HepG2 (cell line): Measurements from ENCODE around the gene CHST13.

Experiments used
- CBX1 ChIP-seq: IDR thresholded peaks from one replicate; pipeline ENCODE4 v1.6.1; 2016; ENCODE audit warnings: antibody characterized with exemption, low read depth
- CREBL2 ChIP-seq: sonication (generic); formaldehyde crosslinking; IDR thresholded peaks from 2 replicates; pipeline ENCODE4 v1.8.1; 2023; ENCODE audit warnings: missing genetic modification reagents, mild to moderate bottlenecking, borderline replicate concordance
- GABPA ChIP-seq, 2 experiments: IDR thresholded peaks; 2 replicates each; pipeline ENCODE4 v1.6.1; 2011 to 2016; ENCODE audit warnings: low read depth in 2 of 2, low read length in 1 of 2, missing biosample characterization in 1 of 2, missing genetic modification characterization in 1 of 2
- HDAC6 ChIP-seq: fragments of 200-600 bp; sonication (generic); IDR thresholded peaks from 2 replicates; pipeline ENCODE4 v1.7.0; 2017; ENCODE audit warnings: mild to moderate bottlenecking, antibody characterized with exemption, low read length, low read depth
- NFE2L1 ChIP-seq: sonication (generic); formaldehyde crosslinking; IDR thresholded peaks from 2 replicates; pipeline ENCODE4 v1.4.0; 2020; ENCODE audit warnings: missing genetic modification reagents, mild to moderate bottlenecking, borderline replicate concordance
- POLR2A ChIP-seq, 2 experiments: IDR thresholded peaks; 2 replicates each; pipeline ENCODE4 v1.6.1; 2011; ENCODE audit warnings: low read depth in 2 of 2, low read length in 2 of 2, mild to moderate bottlenecking in 1 of 2, moderate library complexity in 1 of 2; ENCODE audit not compliant: insufficient read depth in 1 of 2
- POLR2AphosphoS5 ChIP-seq: IDR thresholded peaks from 2 replicates; pipeline ENCODE4 v1.6.1; 2012; ENCODE audit warnings: low read depth, low read length
- SALL2 ChIP-seq: sonication (generic); formaldehyde crosslinking; IDR thresholded peaks from 2 replicates; pipeline ENCODE4 v1.8.1; 2023; ENCODE audit warnings: mild to moderate bottlenecking, missing genetic modification reagents, inconsistent platforms
- TCF7L2 ChIP-seq: IDR thresholded peaks from 2 replicates; pipeline ENCODE4 v1.6.1; 2011; ENCODE audit warnings: mild to moderate bottlenecking, low read depth, low read length, moderate library complexity
- TFDP2 ChIP-seq: sonication (generic); formaldehyde crosslinking; IDR thresholded peaks from 2 replicates; pipeline ENCODE4 v1.4.0; 2020; ENCODE audit warnings: missing genetic modification reagents
- USF2 ChIP-seq, 2 experiments: sonication (generic) in 1 of 2; formaldehyde crosslinking in 1 of 2; IDR thresholded peaks; 2 replicates each; pipeline versions ENCODE4 v1.5.1 to v1.6.1; 2011 to 2020; ENCODE audit warnings: borderline replicate concordance in 1 of 2, low read depth in 1 of 2, low read length in 1 of 2, mild to moderate bottlenecking in 1 of 2, missing genetic modification reagents in 1 of 2, moderate library complexity in 1 of 2
- YEATS4 ChIP-seq: sonication (generic); formaldehyde crosslinking; IDR thresholded peaks from 2 replicates; pipeline ENCODE4 v1.4.0; 2020; ENCODE audit warnings: missing genetic modification reagents, borderline replicate concordance
- ZNF841 ChIP-seq: sonication (generic); formaldehyde crosslinking; IDR thresholded peaks from 2 replicates; pipeline ENCODE4 v1.8.1; 2023; ENCODE audit warnings: missing genetic modification reagents, borderline replicate concordance
- ZZZ3 ChIP-seq: sonication (generic); formaldehyde crosslinking; IDR thresholded peaks from 2 replicates; pipeline ENCODE4 v1.4.0; 2020; ENCODE audit warnings: missing genetic modification reagents, mild to moderate bottlenecking, borderline replicate concordance

GRCh38 chr3:126571078-126571477 lies 47.1 kb downstream of the CHST13 start:
- TF ChIP-seq TFDP2 (no peak), YEATS4 (CRISPR knock-in tag) (no peak), CREBL2 (CRISPR knock-in tag) (no peak), USF2 (IDR thresholded peaks at IDR 0.05; ENCODE audit: low read depth, low read length) (no peak), USF2 (CRISPR knock-in tag; IDR thresholded peaks at IDR 0.05; ENCODE audit: borderline replicate concordance) (no peak), POLR2A (IDR thresholded peaks at IDR 0.05; ENCODE audit: insufficient read depth in 1 of 2, low read depth in 2 of 2, low read length in 2 of 2) (no peak), SALL2 (no peak), ZZZ3 (CRISPR knock-in tag) (no peak), GABPA (IDR thresholded peaks at IDR 0.05; ENCODE audit: low read depth, low read length) (no peak), GABPA (CRISPR knock-in tag; IDR thresholded peaks at IDR 0.05; ENCODE audit: low read depth) (no peak), HDAC6 (no peak), CBX1 (no peak), TCF7L2 (no peak), ZNF841 (CRISPR knock-in tag) (no peak), POLR2AphosphoS5 (no peak), NFE2L1 (CRISPR knock-in tag) (no peak)
